Superior temporal gyrus (tissue), 1 donor: Measurements from ENCODE around the gene CAMK2N2.

Source experiments
- DNase-seq: peaks from one replicate; pipeline ENCODE4 v3.0.0-alpha.2; 2016; ENCODE audit errors: extremely low spot score

The CAMK2N2 gene

DNA sequence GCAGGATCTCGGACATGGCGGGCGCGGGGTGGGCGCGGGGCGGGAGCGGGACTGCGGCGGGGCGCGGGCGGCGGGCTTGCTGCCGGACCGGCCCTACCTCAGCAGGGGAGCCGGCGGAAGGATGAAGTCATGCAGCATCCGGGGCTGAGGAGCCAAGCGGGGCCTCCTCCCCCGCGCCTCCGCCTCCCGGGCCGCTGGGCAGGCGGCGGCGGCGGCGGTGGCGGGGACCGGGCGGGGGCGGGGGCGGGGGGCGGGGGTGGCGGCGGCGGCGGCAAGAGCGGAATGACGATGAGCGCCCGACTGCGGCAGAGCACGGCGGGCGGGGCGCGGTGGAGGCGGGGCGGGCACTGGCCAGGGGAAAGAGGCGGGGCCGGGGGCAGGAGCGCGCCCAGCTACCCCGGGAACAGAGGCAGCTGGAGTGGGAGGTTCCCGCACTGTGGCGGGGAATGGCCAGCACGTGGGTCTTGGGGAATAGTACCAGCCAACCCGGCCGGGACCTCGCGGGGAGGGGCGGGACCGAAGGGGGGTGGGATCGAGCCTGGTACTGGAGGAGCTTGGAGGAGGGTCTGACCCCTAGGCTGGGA, at the start of gene CAMK2N2:
TSS of gene CAMK2N2 (minus strand) at position 284 of the 584 bp plus-strand sequence. CDS start at position 16, 268 bp downstream.
- DNase-seq = no peak

DNA sequence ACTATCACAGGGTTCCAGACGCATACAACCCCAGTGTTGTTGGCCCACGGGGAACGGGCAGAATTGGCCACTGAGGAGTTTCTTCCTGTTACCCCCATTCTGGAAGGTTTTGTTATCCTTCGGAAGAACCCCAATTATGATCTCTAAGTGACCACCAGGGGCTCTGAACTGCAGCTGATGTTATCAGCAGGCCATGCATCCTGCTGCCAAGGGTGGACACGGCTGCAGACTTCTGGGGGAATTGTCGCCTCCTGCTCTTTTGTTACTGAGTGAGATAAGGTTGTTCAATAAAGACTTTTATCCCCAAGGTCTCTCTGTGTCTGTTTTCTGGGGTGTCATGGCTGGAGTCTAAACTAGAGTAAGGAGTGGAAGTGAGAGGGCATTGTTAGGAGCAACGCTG, 47.4 kb upstream of the CAMK2N2 start:
- DNase-seq = no peak

DNA sequence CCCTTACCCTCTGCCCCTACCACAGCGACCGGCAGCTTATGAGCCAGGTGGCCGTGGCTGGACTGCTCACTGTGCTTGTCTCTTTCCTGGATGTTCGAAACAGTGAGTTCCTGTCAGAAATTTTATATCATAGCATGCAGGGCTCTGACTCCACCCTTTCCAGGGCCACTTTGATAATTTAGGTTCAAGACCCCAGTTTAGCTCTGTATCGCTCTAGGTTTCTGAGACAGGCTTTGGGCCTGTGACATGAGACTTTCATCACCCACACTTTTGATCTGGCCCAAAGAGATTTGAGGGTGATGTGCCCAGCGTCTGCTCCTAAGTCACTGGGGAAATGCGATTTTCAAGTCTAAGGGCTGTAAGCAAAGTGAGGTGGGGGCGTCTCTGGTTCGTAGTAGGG, 46.6 kb upstream of the CAMK2N2 start:
- DNase-seq = no peak

DNA sequence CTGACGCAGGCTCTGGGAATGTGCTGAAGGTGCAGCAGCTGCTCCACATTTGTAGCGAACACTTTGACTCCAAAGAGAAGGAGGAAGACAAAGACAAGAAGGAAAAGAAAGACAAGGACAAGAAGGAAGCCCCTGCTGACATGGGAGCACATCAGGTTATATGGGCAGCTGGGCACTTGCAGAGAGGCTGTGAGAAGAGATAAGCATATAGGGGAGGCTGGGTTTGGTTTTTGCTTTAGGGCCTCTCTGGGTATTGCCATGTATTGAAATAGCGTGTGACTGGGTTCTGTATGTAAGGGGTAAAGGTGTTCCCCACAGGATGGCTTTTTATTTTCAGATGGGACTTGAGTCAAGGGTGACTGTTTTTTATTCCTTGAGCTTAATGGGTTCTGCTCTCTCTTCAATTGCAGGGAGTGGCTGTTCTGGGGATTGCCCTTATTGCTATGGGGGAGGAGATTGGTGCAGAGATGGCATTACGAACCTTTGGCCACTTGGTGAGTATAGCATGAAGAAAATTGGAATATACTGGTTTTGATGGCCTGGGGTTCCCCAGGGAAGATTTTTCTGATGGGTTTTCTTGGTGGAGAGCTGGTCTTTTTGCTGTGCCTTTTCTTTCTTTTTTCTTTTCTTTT, 45.1 kb upstream of the CAMK2N2 start:
- DNase-seq = no peak

DNA sequence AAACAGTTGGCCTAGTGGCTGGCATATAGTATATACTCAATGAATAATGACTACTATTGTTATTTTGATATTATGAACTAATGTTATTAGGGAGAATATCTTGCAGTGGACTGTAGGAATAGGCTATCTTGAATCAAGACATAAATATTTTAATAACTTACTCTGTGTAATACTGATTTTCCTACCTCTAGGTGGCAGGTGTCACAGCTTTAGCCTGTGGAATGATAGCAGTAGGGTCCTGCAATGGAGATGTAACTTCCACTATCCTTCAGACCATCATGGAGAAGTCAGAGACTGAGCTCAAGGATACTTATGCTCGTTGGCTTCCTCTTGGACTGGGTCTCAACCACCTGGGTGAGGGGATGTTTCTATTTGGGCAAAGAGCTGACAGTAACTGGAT, 44.2 kb upstream of the CAMK2N2 start:
- no peak for DNase-seq

DNA sequence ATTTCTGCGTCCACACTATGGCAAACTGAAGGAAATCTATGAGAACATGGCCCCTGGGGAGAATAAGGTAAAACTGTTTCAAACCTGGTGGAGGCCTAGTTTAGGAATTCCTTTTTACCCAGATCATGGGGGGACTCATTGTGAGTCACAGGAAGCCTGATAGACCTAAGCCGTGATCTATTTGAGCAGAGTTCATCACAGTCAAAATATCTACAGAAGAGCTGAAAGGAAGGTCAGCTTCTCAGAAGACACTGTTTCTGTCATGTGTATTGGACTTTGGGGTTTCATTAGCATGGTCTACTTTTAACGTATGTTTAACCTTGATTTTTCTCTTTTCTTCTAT, 39.0 kb upstream of the CAMK2N2 start:
- DNase-seq = no peak

DNA sequence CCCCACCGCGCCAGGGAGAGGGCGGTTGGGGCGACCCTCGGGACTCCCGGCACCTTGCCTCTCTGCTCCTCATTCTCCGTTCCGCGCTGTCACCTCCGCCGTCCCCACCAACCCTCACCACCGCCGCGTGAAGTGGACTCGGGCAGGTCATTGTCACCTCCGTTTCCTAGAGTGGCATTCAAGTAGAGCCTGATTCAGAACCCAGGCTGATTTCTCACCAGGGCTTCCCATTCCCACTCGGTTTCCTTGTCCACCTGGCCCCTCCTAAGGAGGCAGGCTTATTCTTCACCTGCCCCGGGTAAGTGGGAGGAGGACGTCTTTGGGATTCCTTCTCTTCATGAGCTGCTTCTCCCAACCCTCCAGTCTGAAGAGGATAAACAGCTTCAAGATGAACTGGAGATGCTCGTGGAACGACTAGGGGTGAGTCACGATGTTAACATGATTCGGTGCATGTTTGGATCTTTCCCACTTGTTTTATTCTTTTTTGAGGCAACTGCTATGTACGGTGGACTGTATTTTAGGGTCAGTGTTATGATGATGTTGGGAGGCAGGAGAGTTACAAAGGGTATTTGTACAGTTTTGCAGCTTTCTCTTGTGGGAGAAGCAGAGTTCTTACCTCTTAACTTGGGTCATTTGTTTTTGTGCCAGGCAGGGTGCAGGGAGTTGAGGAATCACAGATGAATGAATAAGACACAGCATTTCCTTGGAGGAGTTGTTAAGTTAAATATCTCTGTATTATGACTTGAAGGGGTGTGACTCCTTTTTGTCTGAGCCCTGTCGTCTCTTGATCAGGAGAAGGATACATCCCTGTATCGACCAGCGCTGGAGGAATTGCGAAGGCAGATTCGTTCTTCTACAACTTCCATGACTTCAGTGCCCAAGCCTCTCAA, 38.4 kb upstream of the CAMK2N2 start:
- no peak for DNase-seq

DNA sequence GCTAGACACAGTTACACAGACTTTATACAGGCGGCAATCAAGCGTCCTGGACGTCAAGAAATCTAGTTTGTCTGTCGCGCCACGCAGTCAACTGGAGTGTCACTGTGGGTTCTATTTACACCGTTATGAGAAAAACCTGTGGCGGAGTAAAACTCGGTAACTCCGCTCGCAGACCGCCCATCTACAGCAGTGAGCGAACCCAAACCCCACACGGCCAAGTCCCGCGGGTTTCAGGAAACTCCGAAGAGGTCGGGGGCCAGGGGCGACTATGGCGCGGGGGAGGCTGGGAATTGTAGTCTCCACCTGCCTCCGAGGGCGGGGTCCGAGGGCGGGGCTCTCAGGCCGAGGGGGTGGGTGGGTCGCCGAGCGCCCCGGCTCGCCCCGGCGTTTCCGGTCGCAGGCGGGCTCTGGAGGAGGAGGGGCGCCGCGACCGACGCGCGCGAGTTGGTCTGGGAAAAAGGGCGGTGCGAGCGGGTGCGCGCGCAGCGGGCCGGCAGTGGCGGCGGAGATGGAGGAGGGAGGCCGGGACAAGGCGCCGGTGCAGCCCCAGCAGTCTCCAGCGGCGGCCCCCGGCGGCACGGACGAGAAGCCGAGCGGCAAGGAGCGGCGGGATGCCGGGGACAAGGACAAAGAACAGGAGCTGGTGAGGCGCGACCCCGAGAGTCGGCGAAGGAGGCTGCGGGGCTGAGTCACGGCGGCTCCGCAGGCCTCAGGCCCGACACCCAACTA, 37.6 kb upstream of the CAMK2N2 start, which contains the start of gene PSMD2:
TSS of gene PSMD2 (plus strand) at position 483 of the 729 bp plus-strand sequence. CDS start at position 509, 26 bp downstream.
- DNase-seq = peak; percentile 93

DNA sequence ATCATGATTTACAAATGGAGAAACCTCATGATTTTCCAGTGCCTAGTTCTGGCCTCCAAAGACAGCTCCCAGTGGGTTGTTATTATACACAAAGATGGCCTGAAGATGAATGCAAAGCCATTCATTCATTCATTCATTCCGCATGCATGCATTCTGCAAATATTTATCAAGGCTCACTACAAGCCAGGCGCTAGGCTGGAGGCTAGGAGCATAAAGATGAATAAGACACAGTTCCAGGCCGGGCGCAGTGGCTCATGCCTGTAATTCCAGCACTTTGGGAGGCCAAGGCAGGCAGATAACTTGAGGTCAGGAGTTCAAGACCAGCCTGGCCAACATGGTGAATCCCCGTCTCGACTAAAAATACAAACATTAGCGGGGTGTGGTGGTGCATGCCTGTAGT, 35.3 kb upstream of the CAMK2N2 start:
- no peak for DNase-seq

DNA sequence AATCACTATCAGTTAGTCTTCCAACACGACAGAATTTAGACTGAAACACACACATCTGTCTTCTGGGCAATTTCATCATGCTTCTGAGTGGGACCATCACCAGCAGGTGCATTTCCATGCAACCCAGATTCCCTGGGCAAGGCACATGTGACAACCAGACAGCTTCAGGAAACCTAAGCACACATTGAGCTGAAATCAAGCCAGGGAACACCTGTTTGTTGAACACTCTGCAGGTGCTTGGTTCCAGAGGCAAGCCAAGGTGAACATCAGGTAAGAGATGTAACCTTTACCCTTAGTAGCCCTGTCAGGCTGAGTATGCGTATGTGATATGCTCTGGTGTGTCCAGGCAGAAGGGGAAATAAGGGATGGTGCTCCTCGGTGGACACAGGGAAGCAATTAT, 34.4 kb upstream of the CAMK2N2 start:
- DNase-seq = no peak

DNA sequence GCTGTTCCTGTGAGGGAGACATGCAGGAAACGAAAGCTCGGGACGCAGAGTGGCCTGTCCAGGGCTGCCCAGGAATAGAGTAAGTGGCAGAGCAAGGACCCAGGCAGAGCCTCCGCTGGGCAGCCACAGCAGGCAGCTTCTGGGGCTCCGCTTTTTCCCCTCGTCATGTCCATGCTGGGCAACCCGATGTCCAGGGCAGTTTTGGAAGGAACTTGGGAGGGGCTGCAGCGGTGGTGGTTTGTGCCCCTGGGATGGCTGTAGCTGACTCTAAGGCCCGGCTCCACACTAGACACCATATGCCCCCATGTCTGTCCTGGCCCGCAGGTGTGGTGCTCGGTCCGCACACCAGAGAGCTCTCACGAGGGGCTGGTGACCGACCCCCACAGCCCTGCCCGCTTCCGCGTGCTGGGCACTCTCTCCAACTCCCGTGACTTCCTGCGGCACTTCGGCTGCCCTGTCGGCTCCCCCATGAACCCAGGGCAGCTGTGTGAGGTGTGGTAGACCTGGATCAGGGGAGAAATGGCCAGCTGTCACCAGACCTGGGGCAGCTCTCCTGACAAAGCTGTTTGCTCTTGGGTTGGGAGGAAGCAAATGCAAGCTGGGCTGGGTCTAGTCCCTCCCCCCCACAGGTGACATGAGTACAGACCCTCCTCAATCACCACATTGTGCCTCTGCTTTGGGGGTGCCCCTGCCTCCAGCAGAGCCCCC, 30.5 kb upstream of the CAMK2N2 start:
- no peak for DNase-seq

DNA sequence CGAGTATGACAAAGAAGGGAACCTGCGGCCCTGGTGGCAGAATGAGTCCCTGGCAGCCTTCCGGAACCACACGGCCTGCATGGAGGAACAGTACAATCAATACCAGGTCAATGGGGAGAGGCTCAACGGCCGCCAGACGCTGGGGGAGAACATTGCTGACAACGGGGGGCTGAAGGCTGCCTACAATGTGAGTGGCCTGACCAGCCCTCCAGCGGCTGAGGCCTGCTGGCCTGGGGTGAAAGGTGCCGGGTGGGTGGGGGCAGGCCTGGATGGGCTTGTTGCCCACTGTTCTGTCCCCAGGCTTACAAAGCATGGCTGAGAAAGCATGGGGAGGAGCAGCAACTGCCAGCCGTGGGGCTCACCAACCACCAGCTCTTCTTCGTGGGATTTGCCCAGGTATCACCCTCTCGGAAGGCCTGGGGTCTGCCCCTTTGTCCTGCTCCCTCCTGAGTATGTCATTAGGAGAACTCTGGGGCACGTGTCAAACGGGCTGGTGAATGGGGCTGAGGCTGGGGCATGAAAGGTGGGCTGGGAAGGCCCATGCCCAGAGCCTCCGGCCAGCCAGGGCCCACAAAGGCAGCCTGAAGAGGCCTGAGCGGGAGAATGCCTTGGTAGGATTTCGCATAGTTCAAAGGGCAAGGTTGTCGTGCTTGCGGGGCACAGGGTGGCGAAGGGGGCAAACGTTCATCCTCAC, 29.8 kb upstream of the CAMK2N2 start:
- no peak for DNase-seq

DNA sequence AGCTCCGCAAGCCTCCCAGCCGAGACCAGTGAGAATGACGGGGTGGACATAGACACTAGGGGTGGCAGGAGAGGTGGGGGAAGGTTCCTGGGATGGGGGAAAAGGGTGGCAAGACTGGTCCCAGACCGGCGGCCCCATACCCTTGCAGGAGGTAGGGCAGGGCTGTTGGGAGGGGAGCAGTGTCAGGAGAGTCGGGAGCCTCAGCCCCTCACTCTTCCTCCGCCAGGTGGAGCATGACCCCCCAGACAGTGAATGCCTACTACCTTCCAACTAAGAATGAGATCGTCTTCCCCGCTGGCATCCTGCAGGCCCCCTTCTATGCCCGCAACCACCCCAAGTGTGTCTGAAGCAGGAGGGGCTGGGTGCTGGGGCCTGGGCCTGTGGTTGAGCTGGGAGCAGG, 29.0 kb upstream of the CAMK2N2 start:
- no peak for DNase-seq

DNA sequence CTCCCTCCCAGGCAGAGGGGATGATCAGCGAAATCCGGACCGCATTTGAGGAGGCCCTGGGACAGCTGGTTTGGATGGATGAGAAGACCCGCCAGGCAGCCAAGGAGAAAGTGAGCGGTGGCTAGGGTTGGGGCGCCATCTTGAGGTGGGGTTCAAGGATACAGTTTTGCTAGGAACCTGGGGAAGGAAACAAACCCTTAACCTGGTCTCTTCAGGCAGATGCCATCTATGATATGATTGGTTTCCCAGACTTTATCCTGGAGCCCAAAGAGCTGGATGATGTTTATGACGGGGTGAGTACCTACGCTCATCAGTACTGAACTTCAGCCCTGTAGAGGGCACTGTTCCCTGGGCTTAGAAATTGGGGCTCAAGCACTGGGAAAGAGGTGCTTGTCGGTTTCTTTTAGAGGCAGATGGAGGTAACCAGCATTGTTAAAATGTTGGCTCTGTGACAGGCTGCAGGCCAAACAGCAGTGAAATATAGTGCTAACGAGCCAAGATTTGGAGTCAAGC, 28.1 kb upstream of the CAMK2N2 start:
- peak; percentile 34 for DNase-seq

DNA sequence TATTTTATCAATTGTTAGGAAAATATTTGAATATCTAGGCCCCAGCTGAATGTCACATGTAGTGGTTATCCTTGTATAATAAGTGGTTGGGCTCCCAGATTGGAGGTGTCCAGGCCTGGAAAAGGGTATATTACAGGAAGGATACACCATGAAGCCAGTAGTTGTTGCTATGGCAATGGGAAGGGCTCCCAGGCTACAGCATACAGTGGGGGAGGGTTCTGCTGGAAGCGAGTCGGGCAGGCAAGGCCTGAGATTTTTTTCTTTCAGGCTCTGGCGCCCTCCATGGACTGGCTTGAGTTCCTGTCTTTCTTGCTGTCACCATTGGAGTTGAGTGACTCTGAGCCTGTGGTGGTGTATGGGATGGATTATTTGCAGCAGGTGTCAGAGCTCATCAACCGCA, 23.3 kb upstream of the CAMK2N2 start:
- peak; percentile 81 for DNase-seq

DNA sequence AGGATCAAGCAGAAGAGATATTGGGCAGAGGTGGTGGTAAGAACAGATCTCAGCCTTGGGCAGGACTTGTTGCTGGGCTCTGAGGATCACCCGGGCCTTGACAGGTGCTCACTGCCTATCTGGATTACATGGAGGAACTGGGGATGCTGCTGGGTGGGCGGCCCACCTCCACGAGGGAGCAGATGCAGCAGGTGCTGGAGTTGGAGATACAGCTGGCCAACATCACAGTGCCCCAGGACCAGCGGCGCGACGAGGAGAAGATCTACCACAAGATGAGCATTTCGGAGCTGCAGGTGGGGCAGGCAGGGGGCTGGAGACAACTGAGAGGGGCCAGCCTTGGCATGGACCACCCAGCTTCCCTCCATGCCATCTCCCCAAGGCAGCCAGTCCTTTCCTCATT, 22.3 kb upstream of the CAMK2N2 start:
- DNase-seq = no peak

DNA sequence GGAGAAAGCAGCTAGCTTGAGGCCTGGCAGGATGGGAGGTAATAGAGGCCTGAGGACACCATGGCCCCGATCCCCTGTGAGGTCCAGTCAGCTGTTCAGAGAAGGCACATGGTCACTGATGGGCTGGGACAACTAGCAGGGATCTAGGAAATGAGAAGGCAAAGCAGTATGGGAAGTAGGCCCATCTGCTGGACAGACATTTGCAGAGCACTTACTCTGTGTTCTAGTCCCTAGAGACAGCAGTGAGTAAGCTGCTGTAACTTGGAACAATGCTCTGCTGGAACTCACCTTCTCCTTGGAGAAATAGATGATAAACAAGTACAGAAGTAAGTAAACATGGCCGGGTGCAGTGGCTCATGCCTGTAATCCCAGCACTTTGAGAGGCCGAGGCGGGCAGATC, 21.6 kb upstream of the CAMK2N2 start:
- no peak for DNase-seq

DNA sequence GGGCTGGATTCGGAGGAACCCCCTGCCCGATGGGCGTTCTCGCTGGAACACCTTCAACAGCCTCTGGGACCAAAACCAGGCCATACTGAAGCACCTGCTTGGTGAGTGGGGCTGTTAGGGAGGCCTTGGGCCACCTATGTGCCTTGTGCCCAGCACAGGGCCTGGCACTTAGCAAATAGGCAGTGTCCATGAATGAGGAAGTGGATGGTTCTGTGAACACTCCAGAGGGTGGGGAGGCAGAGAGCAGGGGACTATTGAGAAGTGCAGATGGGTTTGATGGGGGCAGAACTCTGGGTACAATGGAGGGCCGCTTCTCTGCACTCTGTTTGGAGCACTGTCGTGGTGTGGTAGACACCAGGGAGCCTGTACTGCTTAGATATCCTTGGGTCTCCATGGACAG, 16.0 kb upstream of the CAMK2N2 start:
- DNase-seq = no peak

DNA sequence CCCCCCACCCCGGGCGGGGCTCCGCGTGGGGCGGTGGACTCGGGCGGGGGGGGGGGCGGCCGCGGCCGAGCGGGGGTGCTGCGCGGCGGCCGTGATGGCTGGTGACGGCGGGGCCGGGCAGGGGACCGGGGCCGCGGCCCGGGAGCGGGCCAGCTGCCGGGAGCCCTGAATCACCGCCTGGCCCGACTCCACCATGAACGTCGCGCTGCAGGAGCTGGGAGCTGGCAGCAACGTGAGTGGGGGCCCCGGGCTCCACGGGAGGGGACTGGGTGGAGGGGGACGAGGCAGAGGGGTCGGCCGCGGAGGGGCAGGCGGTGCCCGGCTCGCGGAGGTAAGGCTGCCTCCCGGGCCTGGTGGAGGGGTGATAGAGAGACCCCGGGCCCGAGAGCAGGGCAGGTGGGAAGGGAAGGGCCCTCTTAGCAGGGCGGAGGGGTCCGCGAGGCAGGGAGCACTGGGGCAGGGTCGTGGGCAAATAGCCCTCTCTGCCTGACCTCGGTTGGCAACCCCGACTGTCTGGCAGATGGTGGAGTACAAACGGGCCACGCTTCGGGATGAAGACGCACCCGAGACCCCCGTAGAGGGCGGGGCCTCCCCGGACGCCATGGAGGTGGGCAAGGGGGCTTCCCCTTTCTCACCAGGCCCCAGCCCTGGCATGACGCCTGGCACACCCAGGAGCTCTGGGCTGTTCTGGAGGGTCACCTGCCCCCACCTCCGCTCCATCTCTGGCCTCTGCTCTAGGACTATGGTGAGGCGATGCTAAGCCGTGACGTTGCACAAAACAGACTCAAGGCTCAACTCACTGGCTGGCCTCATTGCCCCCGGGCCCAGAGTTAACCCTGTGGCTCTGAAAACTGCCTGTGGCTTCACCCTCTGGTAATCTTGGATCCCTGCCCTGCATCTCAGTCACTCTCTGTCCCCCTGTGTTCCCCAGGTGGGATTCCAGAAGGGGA, 14.9 kb upstream of the CAMK2N2 start, which contains the start of gene ECE2:
TSS of gene ECE2 (plus strand) at position 62 of the 950 bp plus-strand sequence. CDS start at position 194, 132 bp downstream.
- no peak for DNase-seq

DNA sequence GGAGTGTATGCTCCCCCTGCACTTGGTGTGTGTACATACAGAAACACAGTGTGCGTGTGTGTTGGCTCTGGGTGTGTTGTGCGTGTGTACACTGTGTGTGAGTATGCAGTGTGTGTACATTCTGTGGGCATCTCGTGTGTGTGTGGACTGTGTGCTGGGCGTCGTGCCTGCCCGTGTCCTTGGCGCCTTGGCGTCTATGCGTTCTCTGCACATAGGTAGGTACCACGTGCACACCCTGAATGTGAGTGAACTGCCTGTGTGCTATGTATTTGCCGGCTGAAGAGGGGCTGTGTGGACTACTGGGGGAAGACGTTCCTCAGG, 14.0 kb upstream of the CAMK2N2 start:
- no peak for DNase-seq
